22Rv1 (cell line): ENCODE results near the gene HLA-F.

ENCODE experiments used
- ZFX ChIP-seq: fragments of 450-650 bp; IDR thresholded peaks from 2 replicates; pipeline ENCODE4 v1.6.1; 2017; ENCODE audit warnings: antibody characterized with exemption, borderline replicate concordance
- TF ChIP-seq, protein P1 (sequence below): fragments of 450-650 bp; IDR thresholded peaks from 2 replicates; pipeline ENCODE4 v1.5.1; 2017; ENCODE audit warnings: mild to moderate bottlenecking

- TF ChIP-seq, protein P1, sequence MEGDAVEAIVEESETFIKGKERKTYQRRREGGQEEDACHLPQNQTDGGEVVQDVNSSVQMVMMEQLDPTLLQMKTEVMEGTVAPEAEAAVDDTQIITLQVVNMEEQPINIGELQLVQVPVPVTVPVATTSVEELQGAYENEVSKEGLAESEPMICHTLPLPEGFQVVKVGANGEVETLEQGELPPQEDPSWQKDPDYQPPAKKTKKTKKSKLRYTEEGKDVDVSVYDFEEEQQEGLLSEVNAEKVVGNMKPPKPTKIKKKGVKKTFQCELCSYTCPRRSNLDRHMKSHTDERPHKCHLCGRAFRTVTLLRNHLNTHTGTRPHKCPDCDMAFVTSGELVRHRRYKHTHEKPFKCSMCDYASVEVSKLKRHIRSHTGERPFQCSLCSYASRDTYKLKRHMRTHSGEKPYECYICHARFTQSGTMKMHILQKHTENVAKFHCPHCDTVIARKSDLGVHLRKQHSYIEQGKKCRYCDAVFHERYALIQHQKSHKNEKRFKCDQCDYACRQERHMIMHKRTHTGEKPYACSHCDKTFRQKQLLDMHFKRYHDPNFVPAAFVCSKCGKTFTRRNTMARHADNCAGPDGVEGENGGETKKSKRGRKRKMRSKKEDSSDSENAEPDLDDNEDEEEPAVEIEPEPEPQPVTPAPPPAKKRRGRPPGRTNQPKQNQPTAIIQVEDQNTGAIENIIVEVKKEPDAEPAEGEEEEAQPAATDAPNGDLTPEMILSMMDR: no peak
- no peak for TF ChIP-seq ZFX
Measured at GRCh38 chr6:29748391-29749307, 25.4 kb downstream of the HLA-F start.
